HG03342 (cell line): ENCODE results near the gene AJAP1.

Experiments
- ATAC-seq: cut with Tn5 transposase; IDR thresholded peaks from one replicate; pipeline ENCODE4 v1.9.1; 2021; ENCODE audit warnings: mild to moderate bottlenecking, moderate library complexity; ENCODE audit not compliant: unreplicated experiment

The AJAP1 gene

GRCh38 chr1:4801192-4801924 lies 146.9 kb downstream of the AJAP1 start:
- no peak for ATAC-seq

- no peak for ATAC-seq
Measured at GRCh38 chr1:4802024-4802423, 147.6 kb downstream of the AJAP1 start.

GRCh38 chr1:4803335-4803734 lies 148.9 kb downstream of the AJAP1 start:
- ATAC-seq: no peak

- ATAC-seq: no peak
Measured at GRCh38 chr1:4805987-4806386, 151.6 kb downstream of the AJAP1 start.

GRCh38 chr1:4820543-4820942 lies 166.1 kb downstream of the AJAP1 start:
- no peak for ATAC-seq

- ATAC-seq: no peak
Measured at GRCh38 chr1:4825800-4826450, 171.5 kb downstream of the AJAP1 start.

- ATAC-seq: no peak
Measured at GRCh38 chr1:4830707-4831106, 176.3 kb downstream of the AJAP1 start.

- ATAC-seq: no peak
Measured at GRCh38 chr1:4836574-4836973, 182.2 kb downstream of the AJAP1 start.

- no peak for ATAC-seq
Measured at GRCh38 chr1:4837031-4837600, 182.7 kb downstream of the AJAP1 start.

GRCh38 chr1:4837752-4838151 lies 183.3 kb downstream of the AJAP1 start:
- ATAC-seq: no peak

- ATAC-seq: no peak
Measured at GRCh38 chr1:4838231-4838630, 183.8 kb downstream of the AJAP1 start.
